ENCODE measurements around the gene INTS3. TPM values are rescaled to one million over a fixed set of nuclear protein-coding genes. Genes with fewer than 3 reads are reported as not detected.

Gene INTS3
- total RNA-seq, 4 donors from 2014 or later: 31.4 to 55.3 (median 43.5) TPM

- Histone ChIP-seq H3K4me1 (peaks cover 0 to 36% (median 22%) of the 10 kb centered on the region in 3 donors), H3K27ac (peak overlapping the region in 3 of 4 donors; percentile 91 to 97 (median 92))
- WGBS, 2 donors (ENCODE audit: low coverage in 1 of 2): 79 to 81% methylated on average over 5 to 8 of the region's 8 CpGs
Observed at GRCh38 chr1:153696741-153697140, 31.1 kb upstream of the INTS3 start.

GRCh38 chr1:153697191-153698019 is 30.4 kb upstream of the INTS3 start:
- H3K27me3 ChIP-seq: no peaks in the 10 kb centered on the region
- H3K4me1 ChIP-seq: peaks cover 0 to 36% (median 22%) of the 10 kb centered on the region in 3 donors
- WGBS, 2 donors (ENCODE audit: low coverage in 1 of 2): 40 to 54% methylated on average over 4 of the region's 12 CpGs
- H3K4me3 ChIP-seq: peak overlapping the region in 1 of 2 donors; percentile 22
- no peaks in the 10 kb centered on the region for H3K36me3 ChIP-seq
- TF ChIP-seq POLR2A (IDR thresholded peaks at IDR 0.05) (no peak), POLR2AphosphoS5 (IDR thresholded peaks at IDR 0.05) (peak; percentile 87), EP300 (IDR thresholded peaks at IDR 0.05) (no peak), CTCF (IDR thresholded peaks at IDR 0.05) (no peak)
- ATAC-seq: peak; percentile 85
- peak overlapping the region; percentile 83 to 97 (median 92) for H3K27ac ChIP-seq
- H3K9me3 ChIP-seq: no peaks in the 10 kb centered on the region

More at GRCh38 chr1:153696741-153697140, 31.1 kb upstream of the INTS3 start:
- TF ChIP-seq EP300 (IDR thresholded peaks at IDR 0.05) (no peak), CTCF (IDR thresholded peaks at IDR 0.05) (no peak), POLR2AphosphoS5 (IDR thresholded peaks at IDR 0.05) (no peak), POLR2A (IDR thresholded peaks at IDR 0.05) (no peak)
- ATAC-seq: no peak
- H3K9me3 ChIP-seq: no peaks in the 10 kb centered on the region
- H3K4me3 ChIP-seq: no peak overlapping the region
- no peaks in the 10 kb centered on the region for H3K27me3 ChIP-seq
- no peaks in the 10 kb centered on the region for H3K36me3 ChIP-seq

GRCh38 chr1:153698020-153698922 is 29.6 kb upstream of the INTS3 start:
- Histone ChIP-seq H3K4me1 (peaks cover 0 to 36% (median 22%) of the 10 kb centered on the region in 3 donors), H3K9me3 (no peaks in the 10 kb centered on the region), H3K36me3 (no peaks in the 10 kb centered on the region), H3K27ac (peak overlapping the region; percentile 83 to 97 (median 92)), H3K27me3 (no peaks in the 10 kb centered on the region), H3K4me3 (peak overlapping the region in 1 of 2 donors; percentile 22)
- no peak for TF ChIP-seq POLR2A (IDR thresholded peaks at IDR 0.05)
- peak; percentile 55 for TF ChIP-seq POLR2AphosphoS5 (IDR thresholded peaks at IDR 0.05)
- TF ChIP-seq CTCF (IDR thresholded peaks at IDR 0.05): no peak
- no peak for TF ChIP-seq EP300 (IDR thresholded peaks at IDR 0.05)
- WGBS, 2 donors (ENCODE audit: low coverage in 1 of 2): 5 to 21% methylated on average over 13 to 22 of the region's 29 CpGs
- peak; percentile 81 for ATAC-seq

- Histone ChIP-seq H3K36me3 (no peaks in the 10 kb centered on the region), H3K4me3 (no peak overlapping the region), H3K4me1 (peaks cover 0 to 36% (median 22%) of the 10 kb centered on the region in 3 donors), H3K9me3 (no peaks in the 10 kb centered on the region), H3K27me3 (no peaks in the 10 kb centered on the region), H3K27ac (peak overlapping the region; percentile 32 to 92 (median 84))
- peak; percentile 24 for ATAC-seq
- WGBS, 2 donors (ENCODE audit: low coverage in 1 of 2): 60% methylated on average over 3 to 6 of the region's 6 CpGs
- TF ChIP-seq POLR2A (IDR thresholded peaks at IDR 0.05): no peak
- TF ChIP-seq EP300 (IDR thresholded peaks at IDR 0.05): no peak
- no peak for TF ChIP-seq CTCF (IDR thresholded peaks at IDR 0.05)
- TF ChIP-seq POLR2AphosphoS5 (IDR thresholded peaks at IDR 0.05): peak; percentile 37
Observed at GRCh38 chr1:153698923-153699714, 28.7 kb upstream of the INTS3 start.

Data from gastroesophageal sphincter (tissue), 4 donors.